ENCODE results near the gene NT5M.

The NT5M gene

DNA sequence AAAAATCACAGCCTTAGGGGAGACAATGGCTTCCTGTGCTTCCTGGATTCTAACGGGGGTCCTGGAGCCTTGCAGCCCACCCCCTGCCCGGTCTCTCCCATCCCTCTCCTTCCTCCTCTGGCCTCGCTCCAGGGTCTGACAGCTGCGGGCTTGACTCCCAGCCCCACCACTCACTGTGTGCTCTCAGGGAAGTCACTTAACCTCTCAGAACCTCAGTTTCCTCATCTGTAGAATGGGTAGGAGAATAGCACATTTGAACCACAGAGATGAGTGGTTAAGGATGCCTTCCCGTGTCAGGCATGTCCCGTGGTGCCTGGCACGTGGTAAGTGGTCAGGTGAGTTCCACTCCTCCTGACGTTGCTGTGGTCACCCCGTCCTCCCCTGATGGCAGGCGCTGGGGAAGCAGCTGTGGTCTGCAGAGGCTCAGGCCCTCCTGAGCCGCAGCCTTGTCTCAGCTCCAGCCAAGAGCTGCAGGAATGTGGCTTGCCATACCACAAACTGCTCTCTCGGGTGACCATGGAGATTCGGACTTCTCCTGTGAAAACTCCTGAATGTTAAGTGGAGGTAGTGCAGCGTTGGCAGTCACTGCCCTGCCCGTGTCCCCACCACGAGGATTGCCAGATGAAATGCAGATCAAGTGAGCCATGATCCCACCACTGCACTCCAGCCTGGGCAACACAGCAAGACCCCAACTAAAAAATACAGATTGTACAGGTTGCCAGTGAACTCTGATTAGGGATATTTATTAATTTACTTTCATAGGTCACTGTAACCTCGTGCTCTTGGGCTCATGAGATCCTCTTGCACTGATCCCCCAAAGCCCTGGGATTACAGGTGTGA is 85.7 kb downstream of the NT5M start:
- DNase-seq (ENCODE audit: low read depth, low spot score) = no peak
- ChIA-PET POLR2A (no interaction called here), CTCF (no interaction called here)
- H3K4me3 ChIP-seq (ENCODE audit: low read depth, low read length) = no peak overlapping the region
- TF ChIP-seq, protein P1, sequence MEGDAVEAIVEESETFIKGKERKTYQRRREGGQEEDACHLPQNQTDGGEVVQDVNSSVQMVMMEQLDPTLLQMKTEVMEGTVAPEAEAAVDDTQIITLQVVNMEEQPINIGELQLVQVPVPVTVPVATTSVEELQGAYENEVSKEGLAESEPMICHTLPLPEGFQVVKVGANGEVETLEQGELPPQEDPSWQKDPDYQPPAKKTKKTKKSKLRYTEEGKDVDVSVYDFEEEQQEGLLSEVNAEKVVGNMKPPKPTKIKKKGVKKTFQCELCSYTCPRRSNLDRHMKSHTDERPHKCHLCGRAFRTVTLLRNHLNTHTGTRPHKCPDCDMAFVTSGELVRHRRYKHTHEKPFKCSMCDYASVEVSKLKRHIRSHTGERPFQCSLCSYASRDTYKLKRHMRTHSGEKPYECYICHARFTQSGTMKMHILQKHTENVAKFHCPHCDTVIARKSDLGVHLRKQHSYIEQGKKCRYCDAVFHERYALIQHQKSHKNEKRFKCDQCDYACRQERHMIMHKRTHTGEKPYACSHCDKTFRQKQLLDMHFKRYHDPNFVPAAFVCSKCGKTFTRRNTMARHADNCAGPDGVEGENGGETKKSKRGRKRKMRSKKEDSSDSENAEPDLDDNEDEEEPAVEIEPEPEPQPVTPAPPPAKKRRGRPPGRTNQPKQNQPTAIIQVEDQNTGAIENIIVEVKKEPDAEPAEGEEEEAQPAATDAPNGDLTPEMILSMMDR (IDR thresholded peaks at IDR 0.05; ENCODE audit: insufficient read depth, low read length, missing control alignments) = no peak

DNA sequence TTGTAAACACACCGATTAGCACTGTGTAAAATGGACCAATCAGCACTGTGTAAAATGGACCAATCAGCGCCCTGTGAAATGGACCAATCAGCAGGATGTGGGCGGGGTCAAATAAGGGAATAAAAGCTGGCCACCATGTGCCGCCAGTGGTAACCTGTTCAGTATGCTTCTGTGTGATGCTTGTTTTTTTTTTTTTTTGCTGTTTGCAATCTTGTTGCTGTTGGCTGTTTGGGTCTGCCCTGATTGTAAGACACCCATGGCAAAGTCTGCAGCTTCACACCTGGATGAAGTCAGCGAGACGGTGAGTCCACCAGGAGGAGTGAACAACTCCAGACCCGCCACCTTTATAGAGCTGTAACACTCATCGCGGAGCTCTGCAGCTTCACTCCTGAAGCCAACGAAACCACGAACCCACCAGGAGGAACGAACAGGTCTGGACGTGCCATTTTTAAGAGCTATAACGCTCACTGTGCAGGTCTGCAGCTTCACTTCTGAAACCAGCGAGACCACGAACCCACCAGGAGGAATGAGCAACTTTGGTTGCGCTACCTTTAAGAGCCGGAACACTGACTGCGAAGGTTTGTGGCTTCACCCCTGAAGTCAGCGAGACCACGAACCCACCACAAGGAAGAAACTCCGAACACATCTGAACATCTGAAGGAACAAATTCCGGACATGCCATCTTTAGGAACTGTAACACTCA is 88.6 kb downstream of the NT5M start:
- TF ChIP-seq, protein P1 (IDR thresholded peaks at IDR 0.05; ENCODE audit: insufficient read depth, low read length, missing control alignments) = no peak

DNA sequence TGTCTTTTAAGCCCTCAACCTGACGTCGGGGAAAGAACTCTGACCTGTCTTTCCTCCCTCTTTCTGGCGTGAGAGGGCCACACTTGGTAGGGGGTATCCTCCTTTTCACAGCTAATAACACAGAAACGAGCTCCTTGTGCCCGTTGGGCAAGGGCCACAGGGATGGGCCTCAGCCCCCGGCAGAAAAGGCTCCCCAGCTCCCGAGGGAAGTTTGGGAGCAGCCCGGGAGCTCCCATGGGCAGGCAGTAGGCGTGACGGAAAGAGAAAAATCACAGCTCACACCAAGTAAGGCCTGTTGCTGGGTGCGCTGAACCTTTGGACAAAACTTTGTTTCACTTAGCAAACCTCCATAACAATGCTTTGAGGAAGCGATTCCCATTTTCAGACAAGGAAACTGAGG is 90.8 kb downstream of the NT5M start:
- TF ChIP-seq, protein P1 (IDR thresholded peaks at IDR 0.05; ENCODE audit: insufficient read depth, low read length, missing control alignments) = no peak
- no peak for DNase-seq (ENCODE audit: low read depth, low spot score)
- ChIA-PET CTCF (interaction anchor here (0.9 to 1.4 kb wide), 4 partner anchors 9 to 248 kb away, joined by 3 to 4 read pairs (median 3); no protein-coding TSS in a partner anchor), POLR2A (no interaction called here)
- no peak overlapping the region for H3K4me3 ChIP-seq (ENCODE audit: low read depth, low read length)

More for the DNA sequence above, 88.6 kb downstream of the NT5M start:
- ChIA-PET CTCF (interaction anchor here (1.1 to 1.7 kb wide), 2 partner anchors 36 to 251 kb away, joined by 3 to 4 read pairs; no protein-coding TSS in a partner anchor), POLR2A (no interaction called here)
- no peak overlapping the region for H3K4me3 ChIP-seq (ENCODE audit: low read depth, low read length)
- no peak for DNase-seq (ENCODE audit: low read depth, low spot score)

DNA sequence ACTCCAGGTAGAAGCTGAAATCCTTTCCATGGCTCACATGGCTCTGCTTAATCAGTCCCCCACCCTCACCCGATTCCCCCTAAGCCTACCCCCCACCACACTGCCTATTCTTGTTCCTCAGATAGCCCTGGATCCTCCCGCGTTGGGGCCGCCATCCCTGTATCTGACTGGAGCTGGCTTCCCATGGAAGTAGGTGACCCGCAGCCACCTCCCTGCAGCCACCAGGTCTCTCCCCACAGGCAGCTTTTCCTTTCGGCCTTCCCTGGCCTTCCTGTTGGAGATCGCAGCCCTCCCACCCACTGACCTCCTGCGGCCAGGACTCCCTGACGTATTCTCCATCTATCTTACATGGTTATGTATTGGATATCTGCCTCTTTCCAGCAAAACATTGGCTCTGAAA is 91.3 kb downstream of the NT5M start:
- CTCF ChIA-PET = interaction anchor here (1.4 kb wide), 2 partner anchors 8 to 248 kb away, joined by 3 to 4 read pairs; no protein-coding TSS in a partner anchor
- TF ChIP-seq, protein P1 (IDR thresholded peaks at IDR 0.05; ENCODE audit: insufficient read depth, low read length, missing control alignments) = no peak
- no peak for DNase-seq (ENCODE audit: low read depth, low spot score)

DNA sequence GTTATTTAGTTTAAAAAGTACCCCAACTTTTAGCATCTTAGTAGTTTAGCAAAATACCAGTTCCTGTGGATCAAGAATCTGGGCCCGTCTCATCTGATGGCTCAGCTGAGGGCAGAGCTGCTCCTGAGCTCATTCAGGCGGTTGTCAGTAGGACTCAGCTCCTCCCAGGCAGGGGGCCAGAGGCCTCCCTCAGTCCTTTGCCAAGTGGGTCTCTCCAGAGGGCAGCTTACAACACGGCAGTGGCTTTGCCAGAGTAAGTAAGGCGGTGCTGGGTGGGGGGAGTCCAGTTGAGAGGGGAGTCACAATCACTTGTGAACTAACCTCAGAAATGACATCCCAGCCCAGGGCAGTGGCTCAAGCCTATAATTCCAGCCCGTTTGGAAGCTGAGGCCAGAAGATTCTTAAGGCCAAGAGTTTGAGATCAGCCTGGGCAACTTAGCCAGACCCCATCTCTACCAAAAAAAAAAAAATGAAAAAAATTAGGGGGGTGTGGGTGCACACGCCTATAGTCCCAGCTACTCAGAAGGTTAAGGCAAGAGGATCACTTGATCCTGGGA is 92.2 kb downstream of the NT5M start:
- ChIA-PET POLR2A (interaction anchor here (0.6 kb wide), 1 partner anchor 975 kb away, joined by 3 read pairs; no protein-coding TSS in a partner anchor), CTCF (interaction anchor here (1.4 kb wide), 1 partner anchor 247 kb away, joined by 3 read pairs; no protein-coding TSS in a partner anchor)
- DNase-seq (ENCODE audit: low read depth, low spot score) = no peak
- TF ChIP-seq, protein P1 (IDR thresholded peaks at IDR 0.05; ENCODE audit: insufficient read depth, low read length, missing control alignments) = no peak
- no peak overlapping the region for H3K4me3 ChIP-seq (ENCODE audit: low read depth, low read length)

More for the DNA sequence above, 91.3 kb downstream of the NT5M start:
- H3K4me3 ChIP-seq (ENCODE audit: low read depth, low read length) = no peak overlapping the region
- POLR2A ChIA-PET = no interaction called here

All from AG04449 (cell line).